Stimulated activated CD8-positive, alpha-beta memory T cell treated with anti-CD3 and anti-CD28 coated beads, Interleukin-2, amount 100 ng/mL, for 1 hour (primary cell): ENCODE data around the gene COMMD1.
"Not testable (repeated sequence)": the region's sequence is repeated elsewhere in the genome, so short reads cannot be mapped to it uniquely, and the experiment has no call there.

Source experiments
- DNase-seq, 2 donors: peaks; one replicate each; pipeline ENCODE4 v3.0.0-alpha.2; 2020; ENCODE audit warnings: low read depth in 2 of 2

Gene COMMD1

GRCh38 chr2:61924895-61925663, 19.6 kb downstream of the COMMD1 start:
- no peak for DNase-seq

DNA sequence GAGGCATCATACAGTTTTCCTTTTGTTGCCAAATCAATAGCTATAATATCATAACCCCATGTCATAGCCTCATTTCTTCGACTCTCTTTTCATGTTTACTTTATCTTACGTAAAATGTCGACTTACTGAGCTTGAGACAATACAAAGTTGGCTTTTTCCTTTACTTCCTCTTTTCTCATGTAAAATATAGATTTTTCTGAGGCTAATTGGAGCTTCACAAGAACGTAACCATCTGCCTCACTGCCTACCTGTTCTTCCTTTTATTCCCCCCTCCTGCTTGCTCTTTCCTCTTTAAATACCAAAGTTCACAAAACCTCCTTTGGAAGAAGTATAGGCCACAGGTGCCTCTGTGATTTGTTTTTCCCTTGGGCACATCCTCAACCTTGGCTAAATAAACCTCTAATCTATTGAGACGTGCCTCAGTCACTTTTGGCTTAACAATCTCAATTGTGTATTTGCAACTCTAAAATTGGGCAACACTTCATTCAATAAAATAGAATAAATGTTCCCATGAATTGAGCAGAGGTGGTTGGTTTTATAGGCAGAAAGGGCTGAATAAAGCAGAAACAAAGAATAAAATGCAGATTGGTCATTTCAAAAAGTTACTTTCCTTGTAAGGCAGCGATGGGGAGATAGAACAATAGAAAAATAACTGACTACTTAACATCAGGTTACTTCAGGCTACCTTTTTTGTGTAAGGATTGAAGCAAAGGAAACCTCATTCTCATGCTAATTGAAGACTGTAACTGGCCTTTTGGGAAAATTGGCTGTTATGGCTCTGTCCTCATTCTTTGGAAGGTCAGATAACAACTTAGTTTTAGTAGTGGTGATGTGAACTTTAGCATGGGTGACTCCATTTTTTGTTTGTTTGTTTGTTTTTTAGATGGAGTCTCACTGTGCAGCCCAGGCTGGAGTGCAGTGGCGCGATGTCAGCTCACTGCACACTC, 21.3 kb downstream of the COMMD1 start:
- DNase-seq, result no peak

DNA sequence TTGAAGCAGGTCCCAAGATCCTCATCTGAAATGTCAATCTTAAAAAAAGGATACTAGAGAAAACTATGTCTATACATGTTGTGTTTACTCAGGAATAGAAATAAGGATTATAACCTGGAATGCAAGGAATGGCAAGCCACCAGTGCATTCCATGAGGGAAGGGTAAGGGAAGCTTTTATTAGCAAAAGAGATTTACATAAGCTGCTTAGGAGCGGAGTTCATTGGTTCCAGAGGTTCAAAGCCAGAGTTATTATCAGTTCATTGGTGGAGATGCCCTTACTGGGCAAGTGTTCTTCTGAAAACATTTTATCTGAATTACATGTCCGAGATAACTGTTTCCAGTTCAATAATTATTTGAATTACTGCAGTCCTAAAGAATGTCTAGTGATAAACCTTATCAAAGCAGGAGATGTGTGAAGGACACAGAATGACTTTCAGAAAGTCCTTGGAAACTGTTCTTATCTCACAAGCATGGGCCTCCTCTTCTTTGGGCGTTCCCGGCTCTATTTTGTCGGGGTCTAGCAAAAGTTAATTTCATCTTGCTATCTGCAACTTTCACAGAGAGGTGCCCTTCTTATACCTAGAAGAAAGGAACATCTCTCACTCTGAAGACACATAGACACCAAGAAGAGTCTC, 23.5 kb downstream of the COMMD1 start:
- DNase-seq, result no peak

GRCh38 chr2:61937098-61937497, 31.6 kb downstream of the COMMD1 start:
- no peak for DNase-seq

DNA sequence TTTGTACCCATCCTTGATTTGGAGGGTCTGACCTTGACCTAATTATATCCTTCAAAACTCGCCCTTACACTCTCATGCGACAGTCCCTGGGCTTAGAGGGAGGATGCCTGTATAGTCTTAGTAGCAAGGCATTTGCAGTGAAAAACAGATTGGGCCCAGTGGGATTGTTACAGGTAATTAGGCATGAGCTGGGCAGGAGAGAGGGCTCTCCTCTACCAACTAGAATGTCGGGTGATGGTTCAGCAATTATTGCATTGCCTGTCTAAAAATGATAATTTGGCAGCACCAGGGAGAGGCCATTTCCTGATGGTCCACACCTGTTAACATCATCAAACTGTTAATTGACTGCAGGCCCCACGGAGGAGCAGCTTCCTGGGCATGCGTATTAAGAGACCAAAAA, 32.4 kb downstream of the COMMD1 start:
- DNase-seq, result no peak

- no peak for DNase-seq
Measured at GRCh38 chr2:61938511-61938910, 33.0 kb downstream of the COMMD1 start.

DNA sequence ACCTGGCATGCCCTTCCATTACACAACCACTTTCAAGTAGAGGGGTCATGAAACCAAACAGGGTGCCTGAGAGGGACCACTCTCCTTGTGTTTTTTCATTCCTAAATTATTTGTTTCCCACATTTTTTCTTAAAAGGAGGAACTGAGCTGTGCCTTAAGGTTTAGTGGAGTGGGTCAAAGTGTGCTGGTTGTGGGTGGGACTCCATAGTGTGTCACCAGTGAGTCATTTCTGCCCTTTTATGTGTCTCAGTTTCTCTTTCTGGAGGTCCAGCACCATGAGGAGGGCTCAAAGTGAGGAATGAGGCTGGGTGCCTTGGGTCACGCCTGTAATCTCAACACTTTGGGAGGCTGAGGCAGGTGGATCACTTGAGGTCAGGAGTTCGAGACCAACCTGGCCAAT, 37.8 kb downstream of the COMMD1 start:
- DNase-seq, result no peak

GRCh38 chr2:61946666-61947065, 41.2 kb downstream of the COMMD1 start:
- no peak for DNase-seq

DNA sequence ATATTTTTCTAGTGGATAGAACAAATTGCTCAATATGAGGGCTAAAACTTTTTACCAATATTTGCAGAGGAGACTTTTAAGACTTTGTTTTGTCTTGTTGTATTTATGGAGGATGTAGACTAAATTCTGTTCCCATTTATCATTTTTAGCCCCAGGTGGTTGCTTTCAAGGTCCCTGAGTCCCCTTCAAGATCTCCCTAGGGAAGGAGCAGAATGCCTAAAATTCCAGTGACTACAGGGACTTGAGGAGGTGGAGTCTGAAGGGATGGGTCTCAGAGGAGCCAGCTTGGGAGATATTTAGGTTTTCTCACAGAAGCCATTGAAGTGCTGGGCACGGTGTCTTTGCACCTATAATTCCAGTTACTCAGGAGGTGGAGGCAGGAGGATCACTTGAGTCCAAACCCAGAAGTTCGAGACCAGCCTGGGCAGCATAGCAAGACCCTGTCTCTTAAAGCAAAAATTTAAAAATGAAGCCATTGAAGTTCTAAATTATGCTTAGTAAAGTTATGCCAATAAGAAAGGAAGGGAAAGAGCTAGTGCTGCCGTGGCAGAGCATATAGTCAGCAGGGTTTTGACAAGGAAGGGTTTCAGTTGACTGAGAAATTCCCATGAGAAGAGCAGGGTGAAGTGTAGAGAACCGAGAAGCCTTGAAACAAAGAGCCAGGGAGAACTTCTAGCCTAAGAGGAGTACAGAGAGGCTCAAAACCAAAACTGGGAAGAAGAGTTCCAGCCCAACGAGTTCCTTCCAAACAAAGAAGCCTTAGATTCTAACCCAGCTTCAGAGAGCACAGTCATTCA, 43.4 kb downstream of the COMMD1 start:
- no peak for DNase-seq

DNA sequence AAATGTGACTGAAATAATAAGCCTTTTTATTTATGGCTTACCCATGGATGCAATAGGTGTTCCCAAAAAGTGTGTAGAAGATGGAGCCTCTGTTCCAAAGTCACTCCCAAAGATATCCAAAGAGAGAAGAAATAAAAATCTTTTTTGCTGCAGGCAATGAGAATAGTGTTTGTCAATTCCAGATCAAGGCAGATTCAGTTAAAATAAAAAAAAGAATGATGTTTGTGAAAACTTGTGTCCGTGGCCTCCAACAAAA, 43.9 kb downstream of the COMMD1 start:
- no peak for DNase-seq

DNA sequence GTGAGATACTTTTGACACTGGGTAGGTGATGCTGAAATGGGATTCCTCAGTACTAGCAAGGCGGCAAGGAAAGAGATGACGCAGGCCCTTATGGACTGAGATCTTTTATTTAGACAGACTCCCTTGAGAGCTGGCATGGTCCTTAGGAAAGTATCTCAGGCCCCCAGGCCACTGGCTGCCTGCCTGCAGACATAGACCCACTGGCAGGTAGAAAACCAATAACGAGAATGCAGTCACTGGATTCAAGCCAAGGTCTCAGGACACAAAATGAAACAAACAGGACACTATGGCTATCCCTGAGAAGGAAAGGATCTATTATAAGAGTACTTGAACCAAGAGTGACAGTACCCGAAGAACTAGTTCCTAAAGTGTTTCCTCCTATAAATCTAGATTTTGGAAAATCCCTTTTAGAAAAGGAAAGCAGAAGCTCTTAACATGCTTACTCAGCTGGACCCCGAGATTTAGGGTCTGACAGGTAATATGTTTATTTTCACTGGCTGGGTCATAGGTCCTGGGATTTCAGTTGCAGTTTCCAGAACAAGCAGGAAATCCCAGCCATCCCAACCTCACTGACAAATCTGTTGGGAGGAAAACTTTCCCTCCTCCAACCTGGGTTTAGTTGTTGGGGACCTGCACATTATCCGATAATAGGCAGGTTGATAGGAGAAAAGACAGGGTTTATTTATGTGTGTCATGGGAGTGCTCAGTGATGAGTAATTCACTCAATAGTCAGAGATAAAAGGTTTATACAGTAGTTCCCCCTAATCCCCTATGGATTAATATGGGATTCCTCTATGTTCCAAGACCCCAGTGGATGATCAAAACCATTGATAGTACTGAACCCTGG, 44.5 kb downstream of the COMMD1 start:
- DNase-seq, result no peak

GRCh38 chr2:61950571-61951315, 45.3 kb downstream of the COMMD1 start:
- DNase-seq, result no peak

GRCh38 chr2:61951881-61952280, 46.4 kb downstream of the COMMD1 start:
- no peak for DNase-seq

- no peak for DNase-seq
Measured at GRCh38 chr2:61952288-61952687, 46.8 kb downstream of the COMMD1 start.

- DNase-seq, result not testable (repeated sequence)
Measured at GRCh38 chr2:61954856-61955255, 49.4 kb downstream of the COMMD1 start.

- no peak for DNase-seq
Measured at GRCh38 chr2:61959381-61960293, 54.2 kb downstream of the COMMD1 start.

- no peak for DNase-seq
Measured at GRCh38 chr2:61961231-61961901, 55.9 kb downstream of the COMMD1 start.
